Stimulated activated CD4-positive, alpha-beta T cell treated with anti-CD3 and anti-CD28 coated beads, TNF-alpha, amount 100 ng/mL, for 24 hours (primary cell): Measurements from ENCODE around the gene WDR5B.
"Not testable (repeated sequence)": the region's sequence is repeated elsewhere in the genome, so short reads cannot be mapped to it uniquely, and the experiment has no call there.

ENCODE experiments used
- DNase-seq, 3 experiments: peaks; one replicate each; pipeline ENCODE4 v3.0.0-alpha.2; 2020; ENCODE audit warnings: low read depth in 3 of 3

The WDR5B gene

DNA sequence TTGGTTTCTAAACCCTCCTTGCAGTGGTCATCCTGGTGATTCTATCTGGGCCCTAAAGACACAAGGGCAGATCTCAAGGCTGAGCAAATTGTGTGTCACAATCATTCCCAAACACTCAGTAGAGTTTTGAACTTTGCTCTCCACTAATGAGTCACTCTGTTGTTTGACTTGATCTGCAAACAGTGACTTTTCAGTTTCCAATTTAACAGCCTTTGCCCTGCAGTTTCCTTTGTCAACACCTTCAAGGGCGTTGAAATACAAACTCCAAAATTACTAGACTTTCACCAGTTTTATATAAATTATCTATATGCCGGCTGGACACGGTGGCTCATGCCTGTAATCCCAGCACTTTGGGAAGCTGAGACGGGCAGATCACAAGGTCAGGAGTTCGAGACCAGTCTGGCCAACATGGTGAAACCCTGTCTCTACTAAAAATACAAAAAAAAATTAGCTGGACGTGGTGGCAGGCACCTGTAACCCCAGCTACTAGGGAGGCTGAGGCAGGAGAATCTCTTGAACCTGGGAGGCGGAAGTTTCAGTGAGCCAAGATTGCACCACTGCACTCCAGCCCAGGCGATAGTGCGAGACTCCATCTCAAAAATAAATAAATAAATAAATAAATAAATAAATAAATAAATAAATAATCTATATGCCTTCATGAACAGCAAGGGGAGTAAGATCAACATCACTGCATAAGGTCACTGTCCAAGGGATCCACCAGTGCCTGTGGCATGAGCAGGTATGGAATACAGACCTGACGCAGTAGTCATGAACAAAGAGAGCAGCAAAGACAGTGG, 50.1 kb downstream of the WDR5B start:
- not testable (repeated sequence) for DNase-seq

DNA sequence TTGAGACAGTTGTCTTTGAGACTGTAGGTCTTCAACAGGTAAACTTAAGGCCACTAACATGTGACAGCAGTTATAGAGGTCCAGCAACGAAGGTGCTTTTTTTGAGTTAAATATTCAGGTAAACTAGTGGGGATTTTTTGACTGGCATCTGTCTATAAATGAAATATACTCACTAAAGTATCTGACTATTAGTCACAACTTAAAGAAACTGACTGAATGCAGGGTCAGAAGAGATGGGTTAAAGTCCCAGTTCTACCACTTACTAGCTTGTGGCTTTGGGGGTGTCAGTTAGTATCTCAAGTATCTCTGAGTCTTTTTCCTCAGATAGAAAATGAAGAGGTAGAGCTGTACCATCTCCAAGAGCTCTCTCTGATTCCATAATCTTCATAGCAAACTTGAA, 50.8 kb downstream of the WDR5B start:
- no peak for DNase-seq

DNA sequence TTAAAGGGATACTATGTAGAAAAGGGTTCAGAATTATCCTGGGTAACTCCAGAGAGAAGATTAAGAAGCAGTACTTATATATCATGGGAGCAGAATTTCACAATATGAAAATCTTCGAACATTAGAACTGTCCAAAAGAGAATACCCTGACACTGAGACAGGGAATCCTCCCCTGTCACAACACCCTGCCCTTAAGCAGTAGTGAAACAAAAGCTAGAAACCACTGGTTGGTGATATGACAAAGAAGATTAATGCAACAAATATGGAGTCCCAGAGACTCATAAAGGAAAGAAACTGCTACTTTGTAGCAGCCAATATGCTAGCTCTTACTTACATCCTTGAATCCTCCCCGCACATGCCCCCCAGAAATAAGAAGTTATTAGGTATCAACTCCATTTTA, 51.4 kb downstream of the WDR5B start:
- no peak for DNase-seq
